ENCODE measurements around the gene ADGRA1. TPM values are rescaled to one million over a fixed set of nuclear protein-coding genes. Genes with fewer than 3 reads are reported as not detected.

ADGRA1 gene
- not detected in 2 replicates for total RNA-seq

DNA sequence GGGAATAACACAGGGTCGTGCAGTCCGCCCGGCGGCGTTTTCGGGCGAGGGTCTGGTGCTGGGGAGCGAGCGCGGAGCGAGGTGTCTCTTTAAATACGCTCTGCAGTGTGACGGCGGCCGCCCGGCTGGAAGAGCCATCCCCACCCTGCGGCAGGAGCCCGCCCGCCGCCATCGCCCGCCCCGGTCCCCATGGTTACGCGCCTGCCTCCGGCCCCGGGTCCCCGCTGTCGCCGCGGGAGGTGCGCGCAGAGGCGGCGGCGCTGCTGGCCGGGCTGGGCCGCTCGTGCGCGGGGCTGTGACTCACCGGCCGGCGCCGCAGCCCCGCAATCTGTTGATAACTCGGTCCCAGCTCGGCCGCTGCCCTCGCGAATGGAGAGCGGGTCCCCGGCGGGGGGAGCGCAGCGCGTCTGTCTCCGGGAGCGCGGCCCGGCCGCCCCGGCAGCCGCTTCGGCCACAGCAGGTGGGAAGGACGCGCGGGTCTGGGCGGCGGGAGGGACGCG is at the start of gene ADGRA1:
TSS of gene ADGRA1 (plus strand) at position 246 of the 500 bp plus-strand sequence. CDS start 986 bp downstream, outside the sequence.

DNA sequence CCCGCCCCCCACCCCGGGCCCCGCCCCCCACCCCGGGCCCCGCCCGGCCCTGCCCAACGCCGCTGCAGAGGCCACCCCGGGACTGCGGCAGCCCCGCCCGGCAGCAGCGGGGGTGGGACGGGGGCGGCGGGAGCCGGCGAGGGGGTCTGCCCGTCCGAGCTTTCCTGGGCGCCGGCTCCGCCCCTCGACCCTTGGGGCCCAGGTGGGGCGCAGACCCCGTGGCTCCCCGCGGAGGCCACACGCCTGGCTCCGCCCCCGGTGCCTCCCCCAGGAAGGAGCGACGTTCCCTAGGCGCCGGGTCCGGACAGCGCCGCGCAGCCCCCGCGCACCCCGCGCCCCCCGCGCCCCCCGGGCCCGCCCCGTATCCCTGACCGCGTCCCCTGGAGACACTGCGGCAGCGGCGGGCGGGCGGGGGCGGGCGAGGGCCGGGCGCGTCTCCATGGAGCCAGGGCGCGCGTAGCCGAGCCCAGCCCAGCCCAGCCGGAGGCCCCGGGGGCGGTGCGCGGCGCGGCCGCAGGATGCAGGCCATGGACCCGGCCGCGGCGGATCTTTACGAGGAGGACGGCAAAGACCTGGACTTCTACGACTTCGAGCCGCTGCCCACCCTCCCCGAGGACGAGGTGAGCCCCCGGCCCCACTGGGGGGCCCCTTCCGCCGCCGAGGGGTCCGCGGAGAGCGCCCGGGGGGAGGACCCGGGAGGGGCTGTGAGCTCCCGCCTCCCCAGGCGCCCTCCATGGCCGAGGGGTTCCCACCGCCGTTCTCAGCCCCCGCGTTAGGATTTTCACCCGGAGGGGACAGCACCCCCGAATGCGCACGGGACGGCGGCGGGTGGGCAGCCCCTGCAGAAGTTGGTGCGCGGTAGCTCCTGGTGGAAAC is 72.5 kb downstream of the ADGRA1 start, which contains the start of gene KNDC1:
TSS of gene KNDC1 (plus strand) at position 270 of the 876 bp plus-strand sequence. CDS start at position 519, 249 bp downstream.

Other genes starting within 250 kb of the ADGRA1 start
- gene CFAP46, start 145.4 kb upstream of the ADGRA1 start, total RNA-seq: 0.49 and 0.81 TPM in 2 replicates
- gene KNDC1, start 72.3 kb downstream of the ADGRA1 start, total RNA-seq: 0.49 and 0.73 TPM in 2 replicates
- not detected in 2 replicates for gene UTF1, start 142.3 kb downstream of the ADGRA1 start, total RNA-seq
- gene VENTX, start 149.9 kb downstream of the ADGRA1 start, total RNA-seq: not detected in 2 replicates
- gene ADAM8, start 188.9 kb downstream of the ADGRA1 start, total RNA-seq: 1.7 and 3.4 TPM in 2 replicates
- gene TUBGCP2, start 220.9 kb downstream of the ADGRA1 start, total RNA-seq: 73.3 and 76.1 TPM in 2 replicates
- 21.7 and 23.2 TPM in 2 replicates for gene ZNF511, start 221.0 kb downstream of the ADGRA1 start, total RNA-seq
- gene CALY, start 249.0 kb downstream of the ADGRA1 start, total RNA-seq: not detected in 2 replicates

Data from hair follicle dermal papilla cell (primary cell).